Endothelial cell of umbilical vein (primary cell): Measurements from ENCODE around the gene ASXL1.
A peak's percentile ranks its signal among the peaks of the same experiment; 100 is the strongest.

ENCODE experiments used
- CTCF ChIP-seq, 2 donors: IDR thresholded peaks; 1 replicate in 1 of 2; 2 replicates in 1 of 2; pipeline ENCODE4 v1.5.1; 2011; ENCODE audit warnings: low read length in 2 of 2, mild to moderate bottlenecking in 2 of 2, moderate library complexity in 2 of 2, control low read depth in 1 of 2, inconsistent platforms in 1 of 2, low read depth in 1 of 2; ENCODE audit not compliant: insufficient read depth in 1 of 2; ENCODE audit errors: extremely low read depth in 1 of 2
- FOS ChIP-seq: IDR thresholded peaks from 2 replicates; pipeline ENCODE4 v1.6.1; 2011; ENCODE audit warnings: mild to moderate bottlenecking, low read length, moderate library complexity, borderline replicate concordance; ENCODE audit not compliant: insufficient read depth
- GATA2 ChIP-seq: IDR thresholded peaks from 2 replicates; pipeline ENCODE4 v1.7.0; 2011; ENCODE audit warnings: low read depth, mild to moderate bottlenecking, moderate library complexity, mixed read lengths, low read length; ENCODE audit not compliant: insufficient read length, insufficient read depth
- MAX ChIP-seq: IDR thresholded peaks from 2 replicates; pipeline ENCODE4 v1.6.1; 2011; ENCODE audit not compliant: insufficient read depth, insufficient read length
- POLR2A ChIP-seq: IDR thresholded peaks from 2 replicates; pipeline ENCODE4 v1.6.1; 2012; ENCODE audit warnings: low read depth, mild to moderate bottlenecking, control low read depth, low read length

GRCh38 chr20:32336918-32337347 is 21.2 kb upstream of the ASXL1 start:
- TF ChIP-seq FOS, result no peak
- TF ChIP-seq CTCF (IDR thresholded peaks at IDR 0.05; ENCODE audit: extremely low read depth in 1 of 2, insufficient read depth in 1 of 2, low read depth in 1 of 2, low read length in 2 of 2), result peak; percentile 51 to 53
- no peak for TF ChIP-seq GATA2
- TF ChIP-seq POLR2A, result no peak
- no peak for TF ChIP-seq MAX
